GM18867 (cell line): ENCODE data around the gene ATG12.
"Not testable (repeated sequence)": the region's sequence is repeated elsewhere in the genome, so short reads cannot be mapped to it uniquely, and the experiment has no call there.

Experiments
- ATAC-seq: cut with Tn5 transposase; IDR thresholded peaks from one replicate; pipeline ENCODE4 v1.9.1; 2021; ENCODE audit warnings: mild to moderate bottlenecking, moderate library complexity; ENCODE audit not compliant: unreplicated experiment

Gene ATG12

GRCh38 chr5:115810761-115811160, 30.6 kb downstream of the ATG12 start:
- ATAC-seq: no peak

GRCh38 chr5:115809946-115810345, 31.4 kb downstream of the ATG12 start:
- ATAC-seq: no peak

GRCh38 chr5:115808066-115808465, 33.3 kb downstream of the ATG12 start:
- not testable (repeated sequence) for ATAC-seq

- no peak for ATAC-seq
Observed at GRCh38 chr5:115807654-115808052, 33.7 kb downstream of the ATG12 start.

GRCh38 chr5:115806986-115807653, 34.2 kb downstream of the ATG12 start:
- ATAC-seq: no peak

- no peak for ATAC-seq
Observed at GRCh38 chr5:115801984-115802383, 39.4 kb downstream of the ATG12 start.

- ATAC-seq: no peak
Observed at GRCh38 chr5:115801152-115801551, 40.2 kb downstream of the ATG12 start.

GRCh38 chr5:115800108-115800507, 41.3 kb downstream of the ATG12 start:
- no peak for ATAC-seq

GRCh38 chr5:115798252-115798651, 43.1 kb downstream of the ATG12 start:
- no peak for ATAC-seq

GRCh38 chr5:115796656-115797055, 44.7 kb downstream of the ATG12 start:
- ATAC-seq: no peak

- ATAC-seq: no peak
Observed at GRCh38 chr5:115795700-115796099, 45.7 kb downstream of the ATG12 start.

GRCh38 chr5:115788440-115788839, 52.9 kb downstream of the ATG12 start:
- no peak for ATAC-seq

GRCh38 chr5:115787426-115787825, 53.9 kb downstream of the ATG12 start:
- ATAC-seq: no peak

- ATAC-seq: no peak
Observed at GRCh38 chr5:115785381-115786065, 55.8 kb downstream of the ATG12 start.

- ATAC-seq: no peak
Observed at GRCh38 chr5:115778417-115778816, 62.9 kb downstream of the ATG12 start.
